Retinal pigment epithelial cell (primary cell): ENCODE measurements around the gene MTCL1.

Experiments used
- DNase-seq: peaks from one replicate; pipeline ENCODE4 v3.0.0-alpha.2; 2010; ENCODE audit warnings: low read depth
- H3K4me3 ChIP-seq: 2 replicates; pipeline ENCODE4 v1.5.1; 2011; ENCODE audit warnings: mild to moderate bottlenecking, low read length, control low read depth, moderate library complexity
- TF ChIP-seq, protein P1 (sequence below): conservative IDR thresholded peaks from 2 replicates; pipeline ENCODE4 v1.5.1; 2011; ENCODE audit warnings: low read depth, low read length, control low read depth, inconsistent platforms

MTCL1 gene

DNA sequence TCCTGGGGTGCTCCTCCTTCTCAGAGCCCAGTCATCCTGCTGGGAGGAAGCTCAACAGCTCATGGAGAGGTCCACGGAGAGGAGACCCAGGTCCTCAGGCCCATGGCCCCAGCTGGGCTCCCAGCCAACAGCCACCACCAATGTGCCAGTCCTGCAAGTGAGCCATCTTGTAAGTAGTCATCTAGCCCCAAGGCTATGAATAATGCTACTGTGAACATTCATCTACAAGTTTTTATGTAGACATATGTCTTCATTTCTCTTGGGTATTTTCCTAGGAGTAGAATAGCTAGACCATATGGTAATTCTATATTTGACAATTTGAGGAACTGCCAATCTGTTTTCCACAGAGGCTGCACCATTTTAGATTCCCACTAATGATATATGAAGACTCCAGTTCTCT is 166.1 kb downstream of the MTCL1 start:
- no peak overlapping the region for H3K4me3 ChIP-seq
- TF ChIP-seq, protein P1, sequence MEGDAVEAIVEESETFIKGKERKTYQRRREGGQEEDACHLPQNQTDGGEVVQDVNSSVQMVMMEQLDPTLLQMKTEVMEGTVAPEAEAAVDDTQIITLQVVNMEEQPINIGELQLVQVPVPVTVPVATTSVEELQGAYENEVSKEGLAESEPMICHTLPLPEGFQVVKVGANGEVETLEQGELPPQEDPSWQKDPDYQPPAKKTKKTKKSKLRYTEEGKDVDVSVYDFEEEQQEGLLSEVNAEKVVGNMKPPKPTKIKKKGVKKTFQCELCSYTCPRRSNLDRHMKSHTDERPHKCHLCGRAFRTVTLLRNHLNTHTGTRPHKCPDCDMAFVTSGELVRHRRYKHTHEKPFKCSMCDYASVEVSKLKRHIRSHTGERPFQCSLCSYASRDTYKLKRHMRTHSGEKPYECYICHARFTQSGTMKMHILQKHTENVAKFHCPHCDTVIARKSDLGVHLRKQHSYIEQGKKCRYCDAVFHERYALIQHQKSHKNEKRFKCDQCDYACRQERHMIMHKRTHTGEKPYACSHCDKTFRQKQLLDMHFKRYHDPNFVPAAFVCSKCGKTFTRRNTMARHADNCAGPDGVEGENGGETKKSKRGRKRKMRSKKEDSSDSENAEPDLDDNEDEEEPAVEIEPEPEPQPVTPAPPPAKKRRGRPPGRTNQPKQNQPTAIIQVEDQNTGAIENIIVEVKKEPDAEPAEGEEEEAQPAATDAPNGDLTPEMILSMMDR = no peak
- DNase-seq = no peak

DNA sequence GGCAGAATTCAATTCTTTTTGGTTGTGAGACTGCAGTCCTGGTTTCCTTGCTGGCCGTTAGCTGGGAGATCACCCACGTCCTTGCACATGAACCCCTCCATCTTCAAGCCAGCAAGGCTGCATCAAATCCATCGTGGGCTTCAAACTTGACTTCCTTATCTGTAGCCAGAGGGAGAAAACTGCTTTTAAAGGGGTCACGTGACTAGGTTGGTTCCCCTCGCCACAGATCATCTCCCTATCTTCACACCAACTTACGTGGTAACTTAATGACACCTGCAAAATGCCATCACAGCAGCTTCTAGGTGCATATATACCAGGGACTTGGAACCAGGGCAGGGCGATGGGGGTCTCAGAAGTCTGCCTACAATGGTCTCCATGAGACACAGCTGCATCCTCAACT is 169.5 kb downstream of the MTCL1 start:
- H3K4me3 ChIP-seq = no peak overlapping the region
- no peak for DNase-seq
- TF ChIP-seq, protein P1 = no peak

DNA sequence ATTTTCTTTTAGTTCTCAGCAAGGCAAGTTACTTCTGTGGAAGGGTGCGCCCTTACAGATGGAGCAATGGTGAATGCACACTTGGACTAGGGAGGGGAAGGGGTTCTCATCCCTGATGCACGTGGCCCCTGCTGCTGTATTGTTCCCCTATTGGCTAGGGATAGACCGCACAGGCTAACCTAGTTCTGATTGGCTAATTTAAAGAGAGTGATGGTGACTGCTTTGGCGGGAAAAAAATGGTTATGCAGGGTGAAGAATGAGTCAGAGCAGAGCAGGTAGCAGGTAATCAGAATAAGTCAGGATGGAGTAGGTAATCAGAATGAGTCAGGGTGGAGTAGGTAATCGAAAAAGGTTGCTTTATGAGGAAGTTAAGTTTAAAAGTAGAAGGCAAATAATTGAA is 171.5 kb downstream of the MTCL1 start:
- DNase-seq = no peak
- H3K4me3 ChIP-seq = no peak overlapping the region
- TF ChIP-seq, protein P1 = no peak

DNA sequence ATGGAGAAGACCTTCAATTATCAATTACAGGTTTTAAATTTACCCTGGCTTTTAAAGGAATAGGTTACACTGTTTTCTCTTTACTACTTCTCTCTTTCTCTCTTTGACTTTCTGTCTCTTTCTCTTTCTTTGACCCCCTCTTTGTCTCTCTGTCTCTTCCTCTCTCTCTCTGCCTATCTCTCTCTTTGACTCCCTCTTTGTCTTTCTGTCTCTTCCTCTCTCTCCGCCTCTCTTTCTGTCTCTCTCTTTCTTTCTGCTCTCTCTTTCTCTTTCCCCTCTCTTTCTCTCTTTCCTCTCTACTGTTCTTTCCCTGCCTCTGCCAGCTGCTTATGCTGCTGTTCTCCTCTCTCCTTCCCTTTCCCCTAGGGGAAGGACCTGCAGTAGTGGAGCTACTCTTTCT is 175.7 kb downstream of the MTCL1 start:
- H3K4me3 ChIP-seq = no peak overlapping the region
- DNase-seq = no peak
- TF ChIP-seq, protein P1 = no peak
